Measurements from ENCODE around the gene CDH2.

DNA sequence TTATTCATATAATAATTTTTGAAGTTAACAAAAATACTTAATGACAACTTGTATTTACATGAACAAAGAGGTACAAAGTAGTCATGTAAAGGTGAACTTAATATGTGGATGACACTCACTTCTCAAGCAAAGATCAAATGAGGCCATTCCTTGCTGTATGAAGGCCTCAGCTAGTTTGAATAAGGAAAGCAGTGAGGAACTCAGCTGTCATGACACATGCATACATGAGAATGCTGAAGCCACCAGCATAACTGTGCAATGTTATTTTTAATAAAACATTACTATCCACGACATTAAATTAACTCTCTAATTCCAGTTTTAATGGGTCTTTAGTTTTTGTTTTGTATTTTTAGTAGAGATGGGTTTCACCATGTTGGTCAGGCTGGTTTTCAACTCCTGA is 102.9 kb downstream of the CDH2 start:
- TF ChIP-seq CTCF (IDR thresholded peaks at IDR 0.05): no peak
- TF ChIP-seq POLR2A (IDR thresholded peaks at IDR 0.05): no peak

Data from lower leg skin (tissue), 3 donors.